ENCODE data around the gene STKLD1.

Gene STKLD1

GRCh38 chr9:133453651-133454050 is 77.5 kb downstream of the STKLD1 start:
- ChIA-PET CTCF (no interaction called here), POLR2A (interaction anchor here (1.2 kb wide), 1 partner anchor 106 kb away, joined by 3 read pairs; the partner anchor contains the start of genes MED22 and RPL7A)
- H3K36me3 ChIP-seq (ENCODE audit: control insufficient read depth in 2 of 2, insufficient read depth in 1 of 2, low read length in 2 of 2) = peaks cover 0 to 7% of the 10 kb centered on the region in 2 experiments; a peak in 1 of 3 replicates
- no peak for TF ChIP-seq ZNF561 (tag by site-specific recombination; IDR thresholded peaks at IDR 0.05; ENCODE audit: borderline replicate concordance)
- TF ChIP-seq ZFP69B (tag by site-specific recombination; IDR thresholded peaks at IDR 0.05) = no peak
- no peak for TF ChIP-seq PRDM4 (tag by site-specific recombination; IDR thresholded peaks at IDR 0.05)
- no peak for TF ChIP-seq ZBTB8A (tag by site-specific recombination; IDR thresholded peaks at IDR 0.05)
- no peak for TF ChIP-seq ZNF114 (tag by site-specific recombination; IDR thresholded peaks at IDR 0.05)
- no peak for TF ChIP-seq ZNF514 (tag by site-specific recombination; IDR thresholded peaks at IDR 0.05)
- no peak for TF ChIP-seq KLF10 (tag by site-specific recombination; IDR thresholded peaks at IDR 0.05)
- no peak for TF ChIP-seq ZNF629 (tag by site-specific recombination; IDR thresholded peaks at IDR 0.05)
- TF ChIP-seq PBX3 (CRISPR knock-in tag; IDR thresholded peaks at IDR 0.05) = no peak
- no peak for TF ChIP-seq TCF7L2 (IDR thresholded peaks at IDR 0.05; ENCODE audit: borderline replicate concordance, low read depth, low read length)
- TF ChIP-seq REPIN1 (tag by site-specific recombination; IDR thresholded peaks at IDR 0.05; ENCODE audit: low read depth) = no peak
- no peak overlapping the region for H3K4me3 ChIP-seq (ENCODE audit: low read depth, low read length)
- H3K9me3 ChIP-seq (ENCODE audit: control insufficient read depth, insufficient read depth, low read depth, low read length) = no peaks in the 10 kb centered on the region
- H3K27ac ChIP-seq (ENCODE audit: extremely low read depth, low read depth, low read length) = no peak overlapping the region
- no peaks in the 10 kb centered on the region for H3K4me1 ChIP-seq (ENCODE audit: control insufficient read depth, insufficient read depth, low read length)

- H3K4me3 ChIP-seq (ENCODE audit: low read depth, low read length) = no peak overlapping the region
- H3K27ac ChIP-seq (ENCODE audit: extremely low read depth, low read depth, low read length) = no peak overlapping the region
- H3K9me3 ChIP-seq (ENCODE audit: control insufficient read depth, insufficient read depth, low read depth, low read length) = no peaks in the 10 kb centered on the region
- H3K4me1 ChIP-seq (ENCODE audit: control insufficient read depth, insufficient read depth, low read length) = no peaks in the 10 kb centered on the region
- CTCF ChIA-PET = interaction anchor here (0.6 to 0.7 kb wide), 2 partner anchors 16 to 272 kb away, joined by 3 to 5 read pairs; no protein-coding TSS in a partner anchor
- TF ChIP-seq ZNF777 (tag by site-specific recombination; IDR thresholded peaks at IDR 0.05; ENCODE audit: borderline replicate concordance) (no peak), ZNF518A (tag by site-specific recombination; conservative IDR thresholded peaks at IDR 0.05; ENCODE audit: low read depth) (no peak), HOXC10 (CRISPR knock-in tag; IDR thresholded peaks at IDR 0.05) (no peak), ZNF48 (tag by site-specific recombination; IDR thresholded peaks at IDR 0.05) (no peak), ZNF24 (tag by site-specific recombination; IDR thresholded peaks at IDR 0.05) (no peak), ZNF433 (tag by site-specific recombination; IDR thresholded peaks at IDR 0.05; ENCODE audit: low read depth) (no peak), ZNF23 (tag by site-specific recombination; IDR thresholded peaks at IDR 0.05; ENCODE audit: borderline replicate concordance) (no peak), BCL11A (tag by site-specific recombination; IDR thresholded peaks at IDR 0.05; ENCODE audit: low read depth) (no peak), ZNF837 (tag by site-specific recombination; IDR thresholded peaks at IDR 0.05) (no peak), TCF7L2 (IDR thresholded peaks at IDR 0.05; ENCODE audit: borderline replicate concordance, low read depth, low read length) (no peak)
- peaks cover 0 to 7% of the 10 kb centered on the region in 2 experiments; a peak in 1 of 3 replicates for H3K36me3 ChIP-seq (ENCODE audit: control insufficient read depth in 2 of 2, insufficient read depth in 1 of 2, low read length in 2 of 2)
- POLR2A ChIA-PET = interaction anchor here (0.9 kb wide), 1 partner anchor 26 kb away, joined by 5 read pairs; no protein-coding TSS in a partner anchor
Observed at GRCh38 chr9:133454325-133454724, 78.2 kb downstream of the STKLD1 start.
